Activated CD4-positive, alpha-beta T cell treated with anti-CD3 and anti-CD28 coated beads, Interleukin-2, amount 50 U/mL, for 48 hours (primary cell): Measurements from ENCODE around the gene PIGZ.

Experiments used
- DNase-seq, 2 experiments: peaks; one replicate each; pipeline ENCODE4 v3.0.0-alpha.2; 2020

Gene PIGZ

GRCh38 chr3:197001106-197001971 is 32.7 kb upstream of the PIGZ start:
- DNase-seq, result no peak

- DNase-seq, result no peak
Measured at GRCh38 chr3:197000211-197000610, 31.6 kb upstream of the PIGZ start.

DNA sequence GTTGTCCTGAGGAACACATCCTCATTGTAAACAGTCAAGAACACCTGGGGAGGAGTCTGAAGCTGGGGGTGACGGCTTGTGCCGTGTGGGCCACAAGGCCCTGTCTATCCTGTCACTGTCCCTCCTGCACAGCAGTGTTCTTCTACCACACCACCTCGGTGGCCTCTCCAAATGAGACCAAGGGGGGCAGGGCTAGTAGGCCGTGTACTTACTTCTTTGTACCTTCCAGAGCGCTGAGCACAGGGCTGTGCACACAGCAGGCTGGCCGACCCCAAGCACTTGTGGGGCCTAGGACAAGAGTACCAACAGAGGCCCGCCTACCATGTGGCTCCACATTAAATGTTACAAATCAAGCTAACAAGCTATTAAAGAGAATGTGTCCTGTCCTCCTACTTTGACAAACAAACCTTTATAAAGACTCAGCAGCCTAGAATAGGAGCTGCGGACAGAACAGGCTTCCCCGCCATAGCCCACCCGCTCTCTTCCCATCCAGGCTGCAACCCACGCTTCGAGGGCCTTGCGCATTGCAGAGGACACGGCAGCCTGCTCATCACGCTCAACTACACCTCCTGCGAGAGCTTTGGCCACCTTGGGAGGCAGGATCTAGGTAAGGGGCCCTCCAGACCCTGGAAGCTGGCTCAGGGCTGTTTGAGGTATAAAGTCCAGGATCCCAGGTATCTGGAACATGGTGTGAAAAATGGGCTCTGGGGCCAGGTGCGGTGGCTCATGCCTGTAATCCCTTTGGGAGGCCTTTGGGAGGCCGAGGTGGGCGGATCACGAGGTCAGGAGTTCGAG is 30.5 kb upstream of the PIGZ start:
- no peak for DNase-seq

GRCh38 chr3:196997311-196997710 is 28.7 kb upstream of the PIGZ start:
- no peak for DNase-seq

- no peak for DNase-seq
Measured at GRCh38 chr3:196996454-196997265, 28.0 kb upstream of the PIGZ start.

DNA sequence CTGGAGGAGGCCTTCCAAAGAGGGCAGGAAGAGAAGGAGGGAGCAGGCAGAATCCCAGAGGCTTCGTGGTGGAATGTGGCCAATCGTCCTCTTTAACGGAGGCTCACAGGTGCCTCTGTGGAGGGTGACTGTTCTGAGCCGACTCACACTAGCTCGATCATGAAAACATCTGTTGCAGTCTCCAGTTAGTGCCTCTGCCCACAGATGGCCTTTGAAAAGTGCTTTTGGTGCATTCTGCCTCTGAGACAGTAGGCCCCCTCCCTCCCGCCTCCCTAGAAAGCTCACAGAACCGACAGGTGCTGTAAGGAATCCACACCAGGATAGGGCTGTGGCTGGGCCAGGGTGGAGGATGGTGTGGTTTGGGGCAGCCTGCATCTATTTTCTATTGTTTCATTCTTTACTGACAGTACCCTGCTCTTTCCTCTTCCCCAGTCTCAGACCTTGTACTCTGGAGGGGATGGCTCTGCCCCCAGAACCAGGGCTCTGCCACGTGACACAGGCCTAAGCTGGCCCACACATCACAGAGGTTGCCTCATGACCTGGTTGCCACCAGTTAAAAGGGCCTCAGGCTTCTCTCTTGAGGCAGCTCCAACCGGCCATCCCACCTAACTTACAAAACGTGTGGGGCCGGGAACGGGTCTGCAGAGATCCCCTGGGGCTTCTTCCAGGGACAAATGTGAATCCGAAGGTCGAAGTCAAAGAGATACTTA is 27.2 kb upstream of the PIGZ start:
- no peak for DNase-seq

- no peak for DNase-seq
Measured at GRCh38 chr3:196995027-196995426, 26.4 kb upstream of the PIGZ start.

GRCh38 chr3:196994056-196994455 is 25.4 kb upstream of the PIGZ start:
- no peak for DNase-seq

DNA sequence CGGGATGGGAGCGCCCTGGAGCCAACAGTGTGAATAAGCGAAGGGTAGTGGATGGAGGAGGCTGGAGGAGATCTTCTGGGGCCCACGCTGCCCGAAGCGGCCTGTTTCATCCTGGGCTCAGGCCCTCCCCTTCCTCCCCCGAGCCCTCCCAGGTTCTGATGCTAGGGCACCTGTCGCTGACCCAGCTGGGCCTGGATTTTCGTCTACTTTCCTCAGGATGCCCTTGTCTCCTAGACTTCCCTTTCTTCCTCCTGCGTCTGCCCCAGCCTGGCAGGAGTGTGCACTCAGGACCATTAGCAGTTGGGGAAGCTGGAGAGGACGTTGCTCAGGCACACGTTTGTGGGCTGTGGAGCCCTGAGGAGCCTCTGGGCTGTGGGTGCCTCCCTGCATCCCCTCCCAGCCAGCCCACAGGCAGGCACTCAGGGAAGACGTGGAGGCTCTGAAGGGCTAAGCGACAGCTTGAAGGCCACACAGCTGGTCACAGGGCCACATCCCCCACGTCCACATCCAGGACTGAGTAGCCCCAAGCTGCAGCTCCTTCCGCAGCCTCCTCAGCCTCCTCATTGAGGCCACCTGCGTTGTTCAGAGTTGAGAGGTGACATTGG is 23.9 kb upstream of the PIGZ start:
- DNase-seq, result no peak

GRCh38 chr3:196991581-196992460 is 23.2 kb upstream of the PIGZ start:
- no peak for DNase-seq

DNA sequence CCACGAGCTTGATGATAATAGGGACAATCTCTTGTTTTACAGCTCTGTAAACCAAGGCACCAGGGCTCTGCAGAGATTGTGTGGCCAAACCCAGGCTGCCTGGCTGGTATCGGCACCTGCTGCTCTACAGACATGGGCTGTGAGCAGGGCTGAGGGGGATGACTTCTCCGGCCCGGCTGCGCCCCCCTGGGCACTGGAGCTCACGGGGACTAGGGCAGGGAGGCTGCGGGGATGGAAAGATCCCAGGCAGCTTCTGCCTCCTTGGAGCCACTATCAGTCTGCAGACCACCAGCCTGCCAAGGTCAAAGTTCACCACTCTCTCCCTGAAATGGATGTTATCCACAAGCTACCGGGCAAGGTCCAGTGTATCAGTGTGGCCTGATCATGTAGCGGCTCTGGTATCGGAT is 22.0 kb upstream of the PIGZ start:
- no peak for DNase-seq

- no peak for DNase-seq
Measured at GRCh38 chr3:196989721-196990262, 21.2 kb upstream of the PIGZ start.

- no peak for DNase-seq
Measured at GRCh38 chr3:196988241-196989029, 19.8 kb upstream of the PIGZ start.

- DNase-seq, result no peak
Measured at GRCh38 chr3:196987022-196987421, 18.4 kb upstream of the PIGZ start.

DNA sequence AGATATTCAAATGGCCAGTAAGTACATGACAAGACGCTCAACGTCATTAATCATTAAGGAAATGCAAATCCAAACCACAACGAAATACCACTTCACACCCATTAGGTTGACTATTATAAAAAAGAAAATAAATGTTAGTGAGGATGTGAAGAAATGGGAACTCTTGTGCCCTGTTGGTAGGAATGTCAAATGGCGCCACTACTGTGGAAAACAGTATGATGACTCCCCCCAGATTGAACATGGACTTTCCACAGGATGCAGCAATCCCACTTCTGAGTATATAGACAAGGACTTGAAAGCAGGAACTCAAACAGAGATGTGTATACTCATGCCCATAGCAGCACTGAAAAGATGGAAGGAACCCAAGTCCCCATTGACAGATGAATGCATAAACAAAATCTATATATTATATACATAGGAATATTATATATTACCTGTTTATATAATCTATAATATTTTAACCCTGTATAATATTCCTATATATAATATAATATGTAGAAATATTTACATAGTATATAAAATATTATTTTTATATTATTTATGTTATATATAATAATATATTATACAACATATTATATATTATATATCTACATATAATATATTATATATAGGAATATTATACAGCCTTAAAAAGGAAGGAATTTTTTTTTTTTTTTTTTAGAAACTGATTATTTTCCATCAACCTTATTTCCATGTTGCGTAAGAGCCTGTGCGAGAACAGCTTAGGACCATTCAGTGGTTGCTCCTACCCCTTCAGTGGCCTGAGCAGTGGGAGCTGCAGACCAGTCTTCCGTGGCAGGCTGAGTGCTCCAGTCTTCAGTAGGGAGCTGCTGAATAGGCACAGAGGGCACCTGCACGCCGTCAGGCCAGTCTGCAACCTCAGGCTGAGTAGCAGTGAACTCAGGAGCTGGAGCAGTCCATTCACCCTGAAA is 17.6 kb upstream of the PIGZ start:
- DNase-seq, result no peak

DNA sequence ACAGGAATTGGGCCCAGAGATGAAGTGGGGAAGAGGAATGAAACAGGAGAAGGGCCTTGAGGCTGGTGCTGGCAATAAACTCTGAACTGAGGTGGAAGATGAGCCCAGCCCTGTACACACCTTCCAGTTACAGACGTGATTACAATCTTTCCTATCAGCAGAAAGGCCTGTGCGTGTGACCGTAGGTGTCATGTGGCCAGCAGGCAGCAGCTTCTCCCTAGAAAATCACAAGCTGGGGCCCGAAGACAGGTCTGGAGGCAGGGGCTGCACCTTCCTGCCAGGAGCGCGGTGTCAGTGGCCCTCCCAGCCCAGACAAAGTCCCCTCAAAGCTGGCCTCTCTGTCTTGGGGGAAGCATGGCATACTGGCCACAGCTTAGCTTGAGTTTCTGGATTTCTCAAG is 16.7 kb upstream of the PIGZ start:
- DNase-seq, result no peak

DNA sequence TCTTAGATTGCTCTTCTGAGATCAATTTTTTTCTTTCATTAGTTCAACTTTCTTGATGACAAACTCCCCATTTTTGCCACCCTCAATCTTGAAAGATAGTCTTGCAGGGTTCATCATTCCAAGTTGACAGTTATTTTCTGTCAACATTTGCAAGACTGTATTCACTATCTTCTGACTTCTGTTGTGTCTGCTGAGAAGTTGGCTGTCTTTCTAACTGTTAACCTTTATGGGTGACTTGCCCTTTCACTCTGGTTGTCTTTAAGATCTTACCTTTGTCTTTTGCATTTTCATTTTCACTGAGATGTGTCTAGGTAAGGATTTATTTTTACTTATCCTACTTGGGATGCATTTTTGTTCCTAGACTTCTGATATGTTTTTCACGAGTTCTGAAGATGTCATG is 14.6 kb upstream of the PIGZ start:
- DNase-seq, result no peak

- DNase-seq, result no peak
Measured at GRCh38 chr3:196981657-196982056, 13.0 kb upstream of the PIGZ start.

GRCh38 chr3:196979545-196979944 is 10.9 kb upstream of the PIGZ start:
- no peak for DNase-seq
